Measurements from ENCODE around the gene CAMK2B. TPM values are rescaled to one million over a fixed set of nuclear protein-coding genes. Genes with fewer than 3 reads are reported as not detected.
"Not testable (repeated sequence)": the region's sequence is repeated elsewhere in the genome, so short reads cannot be mapped to it uniquely, and the experiment has no call there.

CAMK2B gene
- total RNA-seq, 1 donor from 2014 or later = 0.17 TPM

DNA sequence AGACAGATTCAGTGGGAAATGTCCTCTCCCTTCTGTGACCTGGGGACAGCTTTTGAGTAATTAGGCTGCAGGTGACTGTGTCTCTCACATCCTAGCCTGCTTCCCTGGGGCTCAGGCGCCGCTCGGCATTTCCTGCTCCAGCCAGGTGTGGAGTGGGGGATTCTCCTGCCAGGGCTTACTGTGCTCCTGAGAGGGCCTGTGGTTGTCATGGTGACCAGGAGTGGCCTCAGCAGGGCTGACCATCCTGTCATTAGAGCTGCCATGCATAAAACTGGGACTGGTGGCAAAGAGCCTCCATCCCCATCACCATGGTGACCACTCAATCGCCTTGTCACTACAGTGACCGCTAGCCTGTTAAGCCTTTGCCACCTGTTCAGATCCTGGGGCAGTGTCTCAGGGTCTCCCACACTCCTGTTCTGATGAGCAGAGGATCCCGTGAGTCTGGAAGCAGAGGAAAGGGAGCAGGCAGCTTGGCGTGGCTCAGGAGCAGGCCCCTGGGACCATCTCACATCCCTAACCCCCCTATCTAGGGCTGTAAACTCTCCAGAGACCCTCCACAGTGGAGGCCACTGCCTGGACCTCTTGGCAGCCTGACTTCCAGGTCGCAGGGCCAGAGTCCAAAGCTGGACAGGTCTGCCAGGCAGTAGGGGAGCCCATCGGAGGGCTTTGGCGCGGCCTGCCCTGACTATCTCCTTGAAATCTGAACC, 136.0 kb downstream of the CAMK2B start, which contains the start of gene GCK:
TSS of gene GCK (minus strand) at position 154 of the 707 bp plus-strand sequence. CDS start 486 bp downstream, outside the sequence.
- DNase-seq = no peak

DNA sequence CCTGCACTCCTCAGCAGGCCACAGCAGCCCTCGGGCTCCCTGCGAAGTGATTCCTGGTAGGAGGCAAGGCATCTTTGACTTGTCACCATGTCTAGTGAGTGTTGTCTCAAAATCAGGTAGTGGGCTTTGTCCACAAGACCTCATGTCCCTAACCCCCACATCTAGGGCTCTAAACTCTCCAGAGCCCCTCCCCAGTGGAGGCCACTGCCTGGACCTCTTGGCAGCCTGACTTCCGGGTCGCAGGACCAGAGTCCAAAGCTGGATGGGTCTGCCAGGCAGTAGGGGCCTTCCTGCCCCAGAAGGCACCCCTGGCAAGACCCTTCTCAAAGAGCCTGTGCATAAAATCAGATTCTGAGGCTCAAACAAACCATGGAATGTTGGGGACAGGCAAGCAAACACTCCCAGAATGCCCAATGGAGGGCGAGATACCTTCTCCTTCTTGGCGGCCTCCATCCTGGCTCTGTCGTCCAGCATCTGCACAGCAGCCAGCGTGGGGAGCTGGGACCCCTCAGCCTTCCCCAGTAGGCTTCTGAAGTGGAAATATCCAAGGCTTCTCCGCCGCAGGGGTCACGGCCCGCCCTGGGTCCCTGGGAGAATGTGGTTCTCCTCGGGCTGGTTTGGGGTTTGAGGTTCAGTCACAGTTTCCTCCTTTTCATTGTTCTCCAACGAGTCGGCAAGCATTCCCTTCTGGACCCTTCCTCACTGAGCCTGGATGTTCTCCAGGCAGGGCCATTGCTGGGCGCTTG, 136.7 kb downstream of the CAMK2B start:
- DNase-seq = no peak

DNA sequence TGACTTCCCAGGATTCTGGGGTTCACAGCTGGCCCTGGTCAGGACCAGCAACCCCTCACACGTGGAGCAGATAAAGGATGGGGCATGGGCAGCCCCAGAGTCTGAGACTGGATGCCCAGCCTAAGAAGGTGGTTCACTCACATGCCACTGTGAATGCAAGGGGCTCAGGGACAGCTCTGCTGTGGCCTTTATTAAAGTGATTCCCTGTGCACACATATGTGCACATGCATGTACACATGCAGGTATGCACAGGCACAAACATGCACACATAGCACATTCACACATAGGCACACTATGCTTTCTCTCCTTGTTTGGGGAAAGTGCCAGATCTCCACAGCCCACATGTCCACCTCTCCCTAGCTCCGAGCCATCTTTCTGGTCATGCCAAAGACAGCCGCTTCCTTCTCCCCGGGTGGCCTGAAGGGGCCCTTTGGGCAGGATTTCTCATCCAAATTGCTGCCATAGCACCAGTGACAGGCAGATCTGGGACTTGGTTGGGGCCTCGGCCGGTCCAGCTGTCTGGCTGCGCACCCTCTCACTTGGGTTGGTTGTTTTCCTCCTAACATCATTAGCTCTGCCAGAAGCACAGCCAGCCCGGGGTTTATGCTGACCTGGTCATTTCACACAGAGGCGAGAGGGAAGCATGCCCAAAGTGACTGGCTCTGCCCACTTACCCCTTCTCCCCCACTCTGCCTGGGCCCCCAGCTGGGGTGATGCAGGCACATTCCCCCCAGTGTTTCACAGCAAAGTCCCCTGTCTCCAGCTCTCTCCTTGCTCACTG, 137.6 kb downstream of the CAMK2B start:
- no peak for DNase-seq

- DNase-seq = no peak
Measured at GRCh38 chr7:44186736-44187135, 138.7 kb downstream of the CAMK2B start.

DNA sequence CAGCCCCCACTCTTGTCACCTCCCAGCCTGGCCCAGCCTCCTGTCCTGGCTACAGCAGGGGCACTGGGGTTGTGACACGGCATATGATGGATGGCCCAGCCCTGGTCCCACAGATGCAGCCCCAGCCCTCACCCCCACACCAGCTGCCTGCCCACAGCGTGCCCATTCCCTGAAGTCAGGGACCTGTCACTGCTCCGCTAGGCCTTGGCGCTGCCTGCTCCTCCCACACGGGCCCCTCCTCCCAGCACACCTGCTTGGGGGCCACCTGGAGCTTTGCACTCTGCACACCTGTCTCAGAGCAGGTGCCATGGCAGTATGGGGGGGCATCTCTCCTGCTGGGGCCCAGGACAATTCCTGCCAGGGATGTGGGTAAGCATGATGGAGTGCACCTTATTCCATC, 139.7 kb downstream of the CAMK2B start:
- DNase-seq = no peak

DNA sequence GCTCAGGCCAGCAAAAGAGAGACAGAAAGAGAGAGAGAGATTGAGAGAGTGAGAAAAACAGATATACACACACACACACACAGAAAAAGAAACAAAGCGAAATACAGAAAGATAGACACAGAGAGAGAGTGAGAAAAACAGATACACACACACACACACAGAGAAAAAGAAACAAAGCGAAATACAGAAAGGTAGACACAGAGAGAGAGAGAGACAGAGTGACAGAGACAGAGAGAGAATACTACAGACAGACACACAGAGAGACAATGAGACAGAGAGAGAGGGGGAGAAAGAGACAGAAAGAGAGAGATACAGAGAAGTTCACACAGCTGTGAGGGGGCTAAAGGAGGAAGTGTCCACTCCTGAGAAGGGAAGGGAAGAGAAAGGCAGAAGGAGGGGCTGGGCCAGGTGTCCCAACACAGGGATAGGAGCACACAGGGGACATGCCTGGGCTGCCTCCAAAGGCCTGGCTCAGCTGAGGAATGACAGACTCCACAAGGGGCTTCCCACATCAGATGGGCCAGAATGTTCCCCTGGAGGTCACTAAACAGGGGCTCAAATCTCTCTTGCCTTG, 140.4 kb downstream of the CAMK2B start:
- no peak for DNase-seq

DNA sequence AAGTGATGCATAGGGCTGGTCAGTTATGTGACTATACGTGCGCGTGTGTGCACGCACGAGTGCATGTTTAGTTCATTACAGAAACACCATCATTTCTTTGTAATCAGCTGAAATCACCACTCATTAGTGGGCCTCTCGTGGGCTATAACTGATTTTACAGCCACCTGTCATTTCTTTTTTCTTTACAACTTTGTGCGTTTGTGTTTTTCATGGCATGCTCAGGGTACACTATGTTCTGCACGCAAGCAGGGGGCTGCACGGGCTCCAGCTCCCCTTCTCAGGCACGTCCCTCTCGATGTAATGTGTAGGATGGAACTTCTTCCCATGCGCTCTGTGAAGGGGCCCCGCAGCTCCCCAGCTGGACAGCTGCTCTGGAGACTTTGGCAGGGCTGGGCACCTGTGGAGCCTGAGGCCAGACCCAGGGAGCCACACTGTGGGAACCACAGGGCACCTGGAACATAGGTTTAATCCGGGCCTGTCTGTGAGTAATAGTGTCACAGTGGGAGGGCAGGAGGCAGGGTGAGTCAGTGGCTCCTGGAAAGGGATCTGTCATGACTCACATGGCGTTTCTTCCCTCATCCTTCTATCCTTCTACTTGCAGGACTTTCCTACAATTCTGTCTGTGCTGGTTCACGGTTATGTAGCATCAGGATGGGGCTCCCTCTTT, 141.1 kb downstream of the CAMK2B start:
- DNase-seq = peak; percentile 37

DNA sequence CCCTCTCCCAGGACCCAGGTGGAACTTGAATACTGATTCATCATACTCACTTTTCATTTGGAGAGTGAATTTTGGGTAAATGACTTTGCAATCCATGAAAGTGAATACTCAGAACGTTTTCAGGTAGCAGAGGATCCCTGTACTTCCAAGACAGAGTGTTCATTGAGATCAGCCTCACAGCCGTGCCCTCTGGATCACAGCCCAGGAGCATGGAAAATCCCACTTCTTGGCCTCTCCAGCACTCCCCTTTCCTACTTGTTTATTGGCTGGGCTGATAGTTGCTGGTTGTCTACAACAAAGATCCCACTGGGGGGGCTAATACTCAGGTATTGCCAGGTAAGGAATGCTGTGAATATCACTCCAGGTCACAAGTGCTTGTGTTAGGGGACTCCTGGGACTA, 142.0 kb downstream of the CAMK2B start:
- no peak for DNase-seq

GRCh38 chr7:44182827-44183226, 142.6 kb downstream of the CAMK2B start:
- DNase-seq = no peak

DNA sequence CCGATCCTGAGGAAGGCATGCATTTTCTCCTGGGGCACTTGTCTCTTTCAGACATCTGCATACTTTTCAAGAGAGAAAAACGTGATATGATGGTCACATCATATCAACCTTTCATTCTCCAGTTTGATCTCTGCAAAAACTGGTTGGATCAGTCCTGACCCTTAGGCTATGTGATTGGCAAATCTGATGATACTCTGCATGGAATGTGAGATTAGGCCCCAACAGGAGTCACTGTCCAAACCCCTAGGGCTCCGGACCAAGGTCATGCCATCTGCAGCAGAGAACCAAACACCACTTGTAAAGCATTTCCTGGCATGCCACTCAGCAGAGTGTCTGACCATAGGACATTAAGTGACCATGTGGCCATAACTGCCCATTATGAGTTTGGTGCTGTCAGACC, 144.8 kb downstream of the CAMK2B start:
- DNase-seq = no peak

DNA sequence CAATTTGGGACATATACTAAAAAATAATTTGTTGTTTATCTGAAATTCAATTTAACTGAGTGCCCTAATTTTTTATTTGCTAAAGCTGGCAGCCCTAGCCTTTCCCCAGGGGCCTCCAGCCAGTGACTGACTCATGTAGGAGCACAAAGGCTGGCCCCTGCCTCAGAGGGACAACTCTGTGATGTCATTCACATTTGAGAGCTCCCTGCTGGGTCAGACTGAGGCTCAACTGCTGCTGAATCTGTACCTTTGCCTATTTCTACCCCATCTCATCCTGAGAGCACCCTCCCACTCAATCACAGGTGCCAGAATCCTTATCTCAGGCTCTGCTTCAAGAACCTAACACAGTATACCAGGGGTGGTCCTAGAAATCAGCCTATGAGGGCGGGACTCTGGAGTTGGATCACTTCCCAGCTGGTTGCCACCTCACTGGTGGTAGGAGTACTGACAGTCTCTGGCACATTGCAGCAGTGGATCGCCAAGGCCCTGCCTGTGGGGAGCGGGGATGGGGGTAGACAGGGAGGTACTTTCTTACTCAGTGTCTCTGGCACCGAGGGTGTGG, 147.7 kb downstream of the CAMK2B start:
- no peak for DNase-seq

DNA sequence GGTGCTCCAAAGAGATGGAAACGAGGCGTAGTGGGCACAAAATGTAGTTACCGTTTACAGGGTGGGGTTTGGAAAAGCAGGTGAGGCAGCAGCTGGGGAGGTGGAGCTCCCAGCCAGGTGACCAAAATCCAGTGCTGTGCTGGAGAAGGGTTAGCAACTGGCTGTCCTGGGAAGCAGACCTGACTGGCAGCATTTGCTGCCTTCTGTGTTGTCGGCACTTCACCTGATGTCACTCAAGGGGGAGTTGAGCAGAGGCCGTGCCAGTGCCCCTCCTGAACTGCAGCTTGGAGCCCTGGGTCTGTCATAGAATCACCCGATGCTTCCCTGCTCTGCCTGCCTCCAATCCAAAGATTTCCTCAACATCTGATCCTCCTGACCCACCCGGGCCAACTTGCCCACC, 148.9 kb downstream of the CAMK2B start:
- no peak for DNase-seq

GRCh38 chr7:44175730-44176129, 149.7 kb downstream of the CAMK2B start:
- no peak for DNase-seq

GRCh38 chr7:44174694-44174948, 150.8 kb downstream of the CAMK2B start:
- DNase-seq = not testable (repeated sequence)

GRCh38 chr7:44173911-44174693, 151.3 kb downstream of the CAMK2B start:
- DNase-seq = no peak

DNA sequence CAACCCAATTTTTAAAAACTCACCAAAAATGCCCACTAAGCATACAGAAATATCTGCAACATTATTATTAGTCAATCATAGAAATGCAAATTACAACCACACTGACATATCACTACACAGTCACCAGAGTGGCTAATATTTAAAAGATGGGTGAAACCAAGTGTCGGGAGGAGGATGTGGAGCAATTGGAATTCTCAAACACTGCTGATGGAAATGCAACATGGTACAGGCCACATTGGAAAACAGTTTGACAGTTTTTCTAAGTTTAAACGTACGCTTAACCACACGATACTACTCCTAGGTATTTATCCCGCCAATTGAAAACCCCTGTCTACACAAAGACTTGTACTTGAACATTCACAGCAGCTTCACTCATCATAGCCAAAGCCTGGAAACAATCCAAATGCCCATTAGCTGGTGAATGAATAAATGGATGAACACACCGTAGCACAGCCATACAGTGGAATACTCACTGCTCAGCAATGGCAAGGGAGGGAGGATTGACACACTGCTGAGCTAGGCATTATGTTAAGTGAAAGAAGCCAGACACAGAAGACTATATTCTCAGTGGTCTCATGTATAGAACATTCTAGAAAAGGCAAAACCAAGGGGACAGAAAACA, 152.5 kb downstream of the CAMK2B start:
- no peak for DNase-seq

DNA sequence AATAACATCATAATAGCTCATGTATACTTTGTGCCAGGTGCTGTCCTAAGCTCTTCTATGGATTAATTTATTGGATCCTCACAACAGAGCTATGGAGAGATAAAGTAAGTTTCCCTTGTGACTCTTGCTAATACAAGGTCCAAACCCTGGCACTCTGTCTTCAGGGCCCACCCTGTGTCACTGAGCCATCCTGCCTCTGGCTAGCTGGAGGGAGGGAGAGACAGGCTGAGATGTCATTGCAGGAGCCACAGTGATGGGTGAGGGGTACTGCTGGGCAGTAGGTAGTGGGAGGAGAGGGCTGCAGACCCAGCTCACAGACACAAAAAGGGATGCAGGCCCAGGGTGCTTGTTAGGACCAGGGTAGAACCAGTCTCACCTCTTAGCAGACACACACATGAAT, 153.0 kb downstream of the CAMK2B start:
- no peak for DNase-seq

GRCh38 chr7:44171901-44172300, 153.5 kb downstream of the CAMK2B start:
- DNase-seq = not testable (repeated sequence)

DNA sequence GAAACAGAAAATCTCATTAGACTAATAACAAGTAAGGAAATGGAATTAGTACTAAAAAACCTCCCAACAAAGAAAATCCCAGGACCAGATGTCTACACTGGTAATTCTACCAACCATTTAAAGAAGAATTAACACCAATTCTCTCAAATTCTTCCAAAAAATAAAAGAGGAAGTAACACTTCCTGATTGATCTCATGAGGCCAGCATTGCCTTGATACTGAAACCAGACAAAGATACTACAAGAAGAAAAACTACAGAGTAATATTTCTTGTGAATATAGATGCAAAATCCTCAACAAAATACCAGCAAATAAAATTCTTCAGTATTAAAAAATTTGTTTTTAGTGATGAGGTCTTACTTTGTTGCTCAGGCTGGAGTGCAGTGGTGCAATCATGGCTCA, 157.5 kb downstream of the CAMK2B start:
- no peak for DNase-seq
